Fibroblast of skin of scalp (primary cell): ENCODE results near the gene IL23A.

ENCODE experiments used
- DNase-seq: peaks from one replicate; pipeline ENCODE4 v3.0.0-alpha.2; 2013

IL23A gene

DNA sequence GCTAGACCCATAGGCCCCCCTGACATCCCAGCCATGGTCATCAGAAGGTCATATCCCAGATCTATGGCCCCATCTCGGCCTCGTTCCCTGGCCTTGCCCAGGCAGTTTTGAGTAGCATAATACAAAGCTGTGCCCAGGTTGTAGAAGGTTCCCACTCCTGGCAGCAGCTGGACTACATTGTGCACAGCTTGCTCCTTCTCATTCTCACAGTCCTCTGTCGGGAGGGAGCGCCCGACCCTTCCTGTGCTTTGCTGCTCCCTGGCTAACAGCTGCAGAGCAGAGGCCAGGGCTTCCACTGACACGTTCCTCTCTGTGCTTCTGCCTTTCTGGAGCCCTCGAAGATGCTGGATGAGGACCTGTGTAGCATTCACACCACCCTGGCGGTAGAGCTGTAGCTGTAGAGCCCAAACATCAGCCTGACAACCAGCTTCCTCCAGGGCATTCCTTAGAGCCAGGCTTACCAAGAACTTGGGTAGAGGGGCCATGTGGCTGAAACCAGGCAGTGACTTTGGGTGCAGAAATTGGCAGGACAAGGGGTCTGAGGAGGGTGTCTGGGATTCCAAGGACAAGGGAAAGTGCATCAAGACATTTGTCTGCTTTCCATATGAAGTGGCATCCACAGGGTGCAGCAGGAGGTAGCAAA lies 22.9 kb downstream of the IL23A start:
- no peak for DNase-seq

DNA sequence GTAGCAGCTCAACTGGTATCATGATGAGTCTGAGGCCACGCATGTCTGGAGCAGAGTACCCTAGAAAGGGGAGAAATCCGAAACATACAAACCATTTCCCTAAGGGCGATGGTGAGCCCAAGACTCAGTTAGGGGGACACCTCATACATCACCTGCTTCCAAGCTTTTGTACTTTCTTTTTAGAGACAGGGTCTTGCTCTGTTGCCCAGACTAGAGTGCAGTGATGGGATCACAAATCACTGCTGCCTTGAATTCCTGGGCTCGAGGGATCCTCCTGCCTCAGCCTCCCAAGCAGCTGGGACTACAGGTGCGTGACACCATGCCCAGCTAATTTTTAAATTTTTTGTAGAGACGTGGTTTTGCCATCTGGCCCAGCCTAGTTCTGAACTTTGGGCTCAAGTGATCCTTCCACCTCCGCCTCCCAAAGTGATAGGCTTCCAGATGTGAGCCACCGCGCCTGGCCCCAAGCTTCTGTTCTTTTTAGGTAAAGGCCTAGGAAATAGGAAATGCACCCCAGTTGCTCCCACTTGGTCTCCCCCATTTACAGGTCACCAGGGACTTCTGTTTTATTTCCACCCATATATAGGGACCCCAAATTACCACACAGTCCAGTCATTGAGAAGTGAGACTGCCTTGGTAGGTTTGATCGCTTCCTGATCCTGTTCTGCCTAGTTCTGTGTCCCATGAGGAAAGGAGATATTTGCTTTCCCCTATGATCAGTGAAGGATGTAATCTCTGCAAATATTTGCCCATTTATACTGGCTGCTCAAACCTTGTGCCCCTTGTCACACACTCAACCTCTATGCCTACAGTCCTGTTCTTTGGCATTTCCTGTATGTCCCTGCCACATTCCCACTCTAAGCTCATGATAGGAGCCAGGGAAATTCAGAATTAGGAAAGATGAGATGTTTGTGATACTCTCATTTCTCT lies 23.7 kb downstream of the IL23A start, which contains the start of gene APOF:
TSS of gene APOF (minus strand) at position 728 of the 930 bp plus-strand sequence. CDS start at position 616, 112 bp downstream.
- DNase-seq, result no peak

DNA sequence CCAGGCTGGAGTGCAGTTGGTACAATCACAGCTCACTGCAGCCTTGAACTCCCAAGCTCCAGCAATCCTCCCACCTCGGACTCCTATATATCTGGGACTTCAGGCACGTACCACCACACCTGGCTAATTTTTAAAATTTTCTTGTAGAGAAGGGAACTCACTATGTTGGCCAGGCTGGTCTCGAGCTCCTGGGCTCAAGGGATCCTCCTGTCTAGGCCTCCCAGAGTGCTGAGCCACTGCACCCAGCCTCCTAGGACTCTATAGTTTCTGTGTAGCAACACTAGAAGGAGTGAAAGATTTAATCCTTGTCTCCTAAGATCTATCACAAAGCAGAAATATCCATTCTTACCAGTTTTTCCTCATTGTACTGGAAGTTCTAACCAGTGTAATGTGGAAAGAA lies 28.3 kb downstream of the IL23A start:
- DNase-seq, result no peak

DNA sequence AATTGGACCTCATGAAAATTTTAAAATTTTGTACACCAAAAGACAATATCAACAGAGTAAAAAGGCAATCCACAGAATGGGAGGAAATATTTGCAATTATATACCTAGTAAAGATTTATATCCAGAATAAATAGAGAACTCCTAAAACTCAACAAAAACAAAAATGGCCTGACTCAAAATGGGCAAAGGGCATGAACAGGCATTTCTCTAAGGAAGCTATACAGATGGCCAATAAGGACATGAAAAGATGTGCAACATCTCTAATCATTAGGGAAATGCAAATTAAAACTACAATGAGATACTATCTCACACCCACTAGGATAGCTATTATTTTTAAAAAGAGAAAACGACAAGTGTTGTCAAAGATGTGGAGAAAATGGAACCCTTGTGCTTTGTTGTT lies 34.8 kb downstream of the IL23A start:
- no peak for DNase-seq

DNA sequence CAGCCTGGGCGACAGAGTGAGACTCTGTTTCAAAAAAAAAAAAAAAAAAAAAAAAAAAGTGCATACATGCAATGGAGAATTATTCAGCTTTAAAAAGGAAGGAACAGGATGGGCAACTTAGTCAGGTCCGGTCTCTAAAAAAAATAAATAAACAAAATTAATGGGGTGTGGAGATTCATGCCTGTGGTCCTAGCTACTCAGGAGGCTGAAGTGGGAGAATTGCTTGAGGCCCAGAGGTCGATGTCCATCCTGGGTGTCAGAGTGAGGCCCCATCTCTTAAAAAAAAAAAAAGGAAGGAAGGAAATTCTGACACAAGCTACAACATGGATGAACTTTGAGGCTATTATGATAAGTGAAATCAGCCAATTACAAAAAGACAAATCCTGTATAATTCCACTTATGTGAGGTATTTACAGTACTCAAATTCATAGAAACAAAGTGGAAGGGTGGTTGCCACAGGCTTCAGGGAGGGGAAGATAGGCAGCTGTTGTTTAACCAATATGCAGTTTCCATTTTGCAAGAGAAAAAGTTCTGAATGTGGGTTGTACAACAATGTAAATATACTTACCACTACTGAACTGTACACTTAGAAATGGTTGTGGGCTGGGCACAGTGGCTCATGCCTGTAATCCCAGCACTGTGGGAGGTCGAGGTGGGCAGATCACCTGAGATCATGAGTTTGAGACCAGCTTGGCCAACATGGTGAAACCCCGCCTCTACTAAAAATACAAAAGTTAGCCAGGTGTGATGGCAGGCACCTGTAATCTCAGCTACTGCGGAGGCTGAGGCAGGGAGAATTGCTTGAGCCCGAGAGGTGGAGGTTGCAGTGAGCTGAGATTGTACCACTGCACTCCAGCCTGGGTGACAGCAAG lies 36.3 kb downstream of the IL23A start:
- DNase-seq, result no peak

DNA sequence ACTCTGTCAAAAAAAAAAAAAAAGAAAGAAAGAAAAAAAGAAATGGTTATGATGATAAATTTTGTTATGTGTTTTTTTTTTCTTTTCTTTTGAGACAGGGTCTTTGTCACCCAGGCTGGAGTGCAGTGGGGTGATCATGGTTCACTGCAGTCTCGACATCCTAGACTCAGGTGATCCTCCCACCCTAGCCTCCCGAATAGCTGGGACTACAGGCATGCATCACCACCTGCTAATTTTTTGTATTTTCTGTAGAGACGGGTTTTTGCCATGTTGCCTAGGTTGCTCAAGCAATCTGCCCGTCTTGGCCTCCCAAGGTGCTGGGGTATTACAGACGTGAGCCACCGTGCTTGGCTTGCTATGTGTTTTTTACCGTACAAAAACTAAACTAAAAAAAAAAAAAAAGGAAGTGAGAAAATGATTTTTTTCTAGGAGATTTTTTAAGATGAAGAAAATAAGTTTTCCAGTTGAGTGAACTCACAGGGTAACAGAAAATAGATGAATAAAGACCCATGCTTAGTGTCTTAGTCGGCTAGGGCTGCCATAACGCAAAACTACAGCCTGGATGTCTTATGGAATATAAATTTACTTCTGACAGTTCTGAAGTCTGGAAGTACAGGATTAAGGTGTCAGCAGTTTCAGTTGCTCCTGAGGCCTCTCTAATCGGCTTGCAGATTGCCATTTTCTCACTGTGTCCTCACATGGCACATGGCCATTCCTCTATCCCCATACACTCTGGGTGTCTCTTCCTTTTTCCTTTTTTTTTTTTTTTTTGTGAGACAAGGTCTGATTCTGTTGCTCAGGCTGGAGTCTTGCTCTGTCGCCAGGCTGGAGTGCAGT lies 37.1 kb downstream of the IL23A start:
- no peak for DNase-seq

DNA sequence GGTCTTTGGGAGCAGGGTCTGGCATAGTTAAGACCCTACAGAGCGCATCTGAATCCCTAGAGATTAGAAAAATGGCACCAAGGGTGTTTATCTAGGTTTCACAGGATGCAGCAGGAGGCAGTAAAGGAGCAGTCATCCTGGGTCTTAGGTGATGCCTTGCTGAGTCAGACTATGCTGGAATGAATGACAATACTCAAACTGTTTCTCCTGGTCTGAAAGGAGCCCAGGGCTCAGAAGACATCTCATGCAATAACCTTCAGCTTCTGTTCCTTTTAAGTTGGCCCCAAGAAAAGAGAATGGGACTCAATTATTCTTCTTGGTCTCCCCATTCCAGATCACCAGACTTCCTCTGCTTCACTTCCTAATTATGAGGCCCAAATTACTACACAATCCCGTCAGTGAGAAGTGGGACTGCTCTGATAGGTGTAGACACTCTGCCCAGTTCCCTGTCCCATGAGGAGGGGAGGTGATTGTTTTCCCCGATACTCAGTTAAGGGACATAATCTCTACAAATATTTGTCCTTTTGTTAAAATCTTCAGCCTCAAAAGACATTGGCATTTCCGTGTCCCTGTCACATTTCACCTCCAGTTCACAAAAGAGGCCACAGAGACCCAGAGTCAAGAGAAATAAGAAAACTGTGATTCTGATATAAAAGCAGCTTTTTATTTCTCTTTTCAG lies 38.8 kb downstream of the IL23A start:
- peak; percentile 10 for DNase-seq

DNA sequence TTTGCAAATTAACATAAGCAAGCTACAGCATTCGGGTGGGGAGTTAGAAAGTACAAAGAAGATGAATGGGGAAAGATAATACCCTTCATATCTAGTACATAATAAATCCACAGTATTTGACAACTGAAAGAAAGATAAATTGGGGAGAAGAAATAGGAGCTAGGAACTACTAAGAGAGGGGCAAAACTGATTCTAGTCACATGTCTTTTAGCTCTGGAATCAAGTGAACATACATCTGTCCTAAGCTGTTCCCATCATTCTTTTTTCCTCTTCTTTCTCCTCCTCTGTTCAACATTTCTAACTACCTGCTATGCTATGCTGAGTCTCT lies 39.3 kb downstream of the IL23A start:
- no peak for DNase-seq

DNA sequence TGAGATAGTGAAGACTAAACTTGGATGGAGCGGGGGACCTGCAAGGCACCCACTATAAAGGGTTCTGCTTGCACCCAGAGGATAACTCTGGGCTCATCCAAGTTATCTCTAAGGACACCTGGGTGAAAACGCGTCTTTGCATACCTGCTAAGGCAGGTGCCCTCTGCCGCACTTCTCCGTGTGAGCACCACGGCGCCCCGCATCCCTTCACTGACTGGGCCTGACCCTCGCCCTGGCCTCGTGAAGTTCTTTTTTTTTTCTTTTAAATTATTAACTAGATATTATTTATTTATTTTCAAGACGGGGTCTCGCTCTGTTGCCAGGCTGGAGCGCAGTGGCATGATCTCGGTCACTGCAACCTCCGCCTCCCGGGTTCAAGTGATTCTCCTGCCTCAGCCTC lies 43.9 kb downstream of the IL23A start:
- DNase-seq, result no peak

DNA sequence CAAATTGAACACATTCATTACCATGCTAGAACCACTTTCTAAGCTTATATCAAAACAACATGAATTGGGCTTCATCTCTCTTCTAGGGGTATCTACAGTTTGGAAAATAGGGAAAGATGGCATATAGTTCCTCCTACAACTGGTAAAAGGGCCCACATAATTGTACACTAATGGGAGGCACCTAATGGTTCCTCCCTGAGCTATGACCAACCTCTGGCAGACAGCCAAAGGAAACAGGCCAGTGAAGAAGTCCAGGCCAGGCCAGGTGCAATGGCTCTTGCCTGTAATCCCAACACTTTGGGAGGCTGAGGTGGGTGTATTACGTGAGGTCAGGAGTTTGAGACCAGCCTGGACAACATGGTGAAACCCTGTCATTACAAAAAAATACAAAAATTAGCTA lies 47.2 kb downstream of the IL23A start:
- DNase-seq, result no peak

DNA sequence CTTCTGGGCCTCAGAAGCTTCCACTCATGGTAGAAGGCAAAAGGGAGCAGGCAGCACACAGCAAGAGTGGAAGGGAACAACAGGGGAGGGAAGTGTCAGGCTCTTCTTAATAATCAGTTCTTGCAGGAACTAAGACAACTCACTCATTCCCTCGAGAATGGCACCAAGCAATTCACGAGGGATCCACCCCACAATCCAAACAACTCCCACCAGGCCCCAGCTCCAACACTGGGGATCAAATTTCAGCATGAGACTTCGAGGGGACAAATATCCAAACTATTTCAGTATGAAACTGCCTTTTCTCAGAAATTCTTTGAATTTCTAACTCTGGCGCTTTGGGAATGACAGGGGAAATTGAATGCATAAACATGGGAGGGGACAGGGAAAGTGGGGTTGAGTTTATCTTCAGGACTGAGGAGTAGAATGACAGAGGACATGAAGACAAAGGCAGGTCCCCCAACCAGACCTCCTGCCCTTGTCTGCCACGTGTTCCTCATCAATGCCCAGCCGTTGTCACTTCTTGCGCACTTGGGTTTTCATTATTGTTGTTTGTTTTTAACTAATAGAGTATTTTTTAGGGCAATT lies 48.6 kb downstream of the IL23A start:
- DNase-seq, result peak; percentile 85

DNA sequence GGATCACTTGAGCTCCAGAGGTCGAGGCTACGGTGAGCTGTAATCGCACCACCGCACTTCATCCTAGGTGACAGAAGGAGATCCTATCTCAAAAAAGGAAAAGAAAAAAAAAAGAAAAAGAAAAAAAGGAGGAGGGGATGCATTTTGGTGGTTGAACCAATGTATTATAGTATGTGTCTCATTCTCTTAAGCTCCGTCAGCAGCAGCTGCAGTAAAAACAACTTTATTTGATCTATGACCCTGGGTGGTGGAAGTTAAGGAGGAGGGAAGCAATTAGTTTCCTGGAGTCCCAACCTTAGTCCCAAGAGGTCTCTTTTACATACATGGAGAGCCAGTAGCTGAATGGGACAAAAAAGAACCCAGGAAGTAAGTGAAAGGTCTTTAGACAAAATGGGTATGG lies 50.7 kb downstream of the IL23A start:
- no peak for DNase-seq
